ENCODE data around the gene ADARB2. TPM values are rescaled to one million over a fixed set of nuclear protein-coding genes. Genes with fewer than 3 reads are reported as not detected.

ADARB2 gene
- total RNA-seq, 1 donor from 2014 or later = 0.80 TPM

DNA sequence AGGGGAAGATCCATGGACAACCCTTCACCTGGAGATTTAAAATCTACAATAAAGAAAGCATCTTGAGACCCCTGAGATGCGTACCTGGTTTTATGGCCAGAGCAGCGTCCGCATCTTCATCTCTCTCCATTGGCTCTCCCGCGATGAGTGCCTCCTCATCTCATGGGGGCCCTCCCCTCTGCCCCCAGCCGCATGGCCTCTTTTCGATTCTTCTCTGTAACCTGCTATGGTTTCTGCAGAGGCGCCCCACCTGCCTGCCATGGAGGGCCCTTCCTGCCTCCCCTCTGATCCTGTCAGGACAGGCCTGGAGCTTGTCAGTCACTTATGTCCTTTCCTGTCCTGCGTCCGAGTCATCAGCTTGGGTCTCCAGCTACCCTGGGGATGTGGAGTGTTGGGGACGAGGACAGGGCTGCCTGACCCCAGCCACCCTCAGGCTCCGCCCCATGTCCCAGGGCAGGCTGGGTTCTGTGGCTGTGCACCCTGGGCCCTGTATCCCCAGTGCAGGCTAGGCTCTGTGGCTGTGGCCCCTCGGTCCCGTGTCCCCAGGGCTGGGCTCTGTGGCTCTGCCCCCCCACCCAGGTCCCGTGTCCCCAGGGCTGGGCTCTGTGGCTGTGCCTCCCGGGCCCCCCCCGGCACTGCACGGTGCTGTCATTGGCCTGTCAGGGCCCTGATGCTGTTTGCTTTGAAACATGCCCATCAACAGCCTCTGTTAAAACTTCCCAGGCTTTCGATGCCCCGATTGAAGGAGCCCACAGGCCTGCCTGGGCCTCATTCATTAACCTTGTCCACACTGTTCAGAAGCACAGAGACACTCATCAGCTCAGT is 581.3 kb downstream of the ADARB2 start:
- peak in 1 of 2 donors; percentile 25 for ATAC-seq
- intact Hi-C loops (cut with DNase I) = no loop called here
- Histone ChIP-seq H3K9me3 (no peaks in the 10 kb centered on the region), H3K4me1 (no peaks in the 10 kb centered on the region), H3K36me3 (no peaks in the 10 kb centered on the region), H3K27ac (no peak overlapping the region), H3K4me3 (no peak overlapping the region), H3K27me3 (ENCODE audit: low read depth) (no peaks in the 10 kb centered on the region)
- no peak for DNase-seq
- TF ChIP-seq, protein P1, sequence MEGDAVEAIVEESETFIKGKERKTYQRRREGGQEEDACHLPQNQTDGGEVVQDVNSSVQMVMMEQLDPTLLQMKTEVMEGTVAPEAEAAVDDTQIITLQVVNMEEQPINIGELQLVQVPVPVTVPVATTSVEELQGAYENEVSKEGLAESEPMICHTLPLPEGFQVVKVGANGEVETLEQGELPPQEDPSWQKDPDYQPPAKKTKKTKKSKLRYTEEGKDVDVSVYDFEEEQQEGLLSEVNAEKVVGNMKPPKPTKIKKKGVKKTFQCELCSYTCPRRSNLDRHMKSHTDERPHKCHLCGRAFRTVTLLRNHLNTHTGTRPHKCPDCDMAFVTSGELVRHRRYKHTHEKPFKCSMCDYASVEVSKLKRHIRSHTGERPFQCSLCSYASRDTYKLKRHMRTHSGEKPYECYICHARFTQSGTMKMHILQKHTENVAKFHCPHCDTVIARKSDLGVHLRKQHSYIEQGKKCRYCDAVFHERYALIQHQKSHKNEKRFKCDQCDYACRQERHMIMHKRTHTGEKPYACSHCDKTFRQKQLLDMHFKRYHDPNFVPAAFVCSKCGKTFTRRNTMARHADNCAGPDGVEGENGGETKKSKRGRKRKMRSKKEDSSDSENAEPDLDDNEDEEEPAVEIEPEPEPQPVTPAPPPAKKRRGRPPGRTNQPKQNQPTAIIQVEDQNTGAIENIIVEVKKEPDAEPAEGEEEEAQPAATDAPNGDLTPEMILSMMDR (IDR thresholded peaks at IDR 0.05) = no peak

DNA sequence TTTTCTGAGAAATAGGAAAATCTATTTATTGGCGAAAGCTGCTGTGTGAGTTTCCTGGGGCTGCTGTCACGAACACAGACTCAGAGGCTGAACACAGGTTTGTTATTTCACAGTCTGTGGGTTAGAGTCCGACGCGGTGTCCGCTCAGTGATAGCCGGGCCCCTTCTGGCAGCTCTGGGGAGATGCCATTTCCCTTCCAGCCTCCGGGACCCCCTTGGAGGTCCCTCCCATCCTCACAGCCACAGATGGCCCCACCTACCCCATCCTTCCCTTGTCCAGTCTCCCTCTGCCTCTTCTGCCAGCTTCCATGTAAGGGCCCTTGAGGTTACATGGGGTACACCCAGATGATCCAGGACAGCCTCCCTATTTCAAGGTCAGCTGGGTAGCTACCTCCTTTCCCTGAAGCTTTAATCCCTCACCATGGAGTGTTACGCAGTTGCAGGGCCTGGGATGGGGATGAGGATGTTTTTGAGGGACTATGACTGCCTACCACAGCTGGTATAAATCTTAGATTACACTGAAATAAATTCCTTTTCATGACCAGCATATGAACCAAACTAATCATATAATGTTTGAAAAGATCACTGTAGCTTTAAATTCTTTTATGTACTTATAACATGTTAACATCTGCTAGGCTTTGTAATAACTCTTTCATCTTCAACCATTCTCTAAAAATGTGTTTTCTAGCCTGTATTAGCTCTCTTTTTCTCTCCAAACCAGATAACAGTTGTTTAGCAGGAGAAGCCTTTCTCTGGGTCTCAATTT is 582.6 kb downstream of the ADARB2 start:
- ATAC-seq = no peak
- no peaks in the 10 kb centered on the region for H3K9me3 ChIP-seq
- intact Hi-C loops (cut with DNase I) = no loop called here
- TF ChIP-seq, protein P1 (IDR thresholded peaks at IDR 0.05) = no peak
- H3K36me3 ChIP-seq = no peaks in the 10 kb centered on the region
- no peak overlapping the region for H3K4me3 ChIP-seq
- peaks cover 7% of the 10 kb centered on the region for H3K27me3 ChIP-seq (ENCODE audit: low read depth)
- no peak overlapping the region for H3K27ac ChIP-seq
- no peaks in the 10 kb centered on the region for H3K4me1 ChIP-seq
- no peak for DNase-seq

DNA sequence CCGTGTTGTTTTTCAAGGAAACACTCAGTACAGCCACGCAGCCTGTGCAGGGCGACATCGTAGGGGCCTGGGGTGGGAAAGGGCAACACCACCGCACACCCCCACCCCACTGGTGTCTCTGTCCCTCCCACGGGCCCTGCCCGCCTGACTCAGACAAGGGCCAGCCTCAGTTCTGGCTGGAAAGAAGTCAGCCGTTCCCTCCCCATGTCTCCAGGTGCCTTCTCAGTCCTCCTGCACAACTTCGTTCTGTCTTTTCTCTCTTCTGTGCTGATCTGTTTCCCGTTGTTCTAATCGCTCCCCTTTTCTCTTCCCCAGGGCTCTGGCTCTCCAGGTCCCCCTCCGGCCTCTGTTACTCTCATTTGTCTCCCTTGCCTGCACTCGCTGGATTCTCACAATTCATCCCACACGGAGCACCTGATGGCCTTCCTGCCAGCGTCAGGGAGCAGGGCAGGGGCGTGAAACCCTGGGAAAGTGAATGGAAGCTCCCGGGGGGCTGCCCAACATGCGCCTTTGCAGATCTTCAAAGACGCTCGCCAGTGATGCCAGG is 583.4 kb downstream of the ADARB2 start:
- TF ChIP-seq, protein P1 (IDR thresholded peaks at IDR 0.05) = no peak
- no peak overlapping the region for H3K4me3 ChIP-seq
- intact Hi-C loops (cut with DNase I) = no loop called here
- no peak for ATAC-seq
- no peaks in the 10 kb centered on the region for H3K9me3 ChIP-seq
- peaks cover 7% of the 10 kb centered on the region for H3K27me3 ChIP-seq (ENCODE audit: low read depth)
- H3K36me3 ChIP-seq = no peaks in the 10 kb centered on the region
- H3K4me1 ChIP-seq = no peaks in the 10 kb centered on the region
- no peak overlapping the region for H3K27ac ChIP-seq
- no peak for DNase-seq

DNA sequence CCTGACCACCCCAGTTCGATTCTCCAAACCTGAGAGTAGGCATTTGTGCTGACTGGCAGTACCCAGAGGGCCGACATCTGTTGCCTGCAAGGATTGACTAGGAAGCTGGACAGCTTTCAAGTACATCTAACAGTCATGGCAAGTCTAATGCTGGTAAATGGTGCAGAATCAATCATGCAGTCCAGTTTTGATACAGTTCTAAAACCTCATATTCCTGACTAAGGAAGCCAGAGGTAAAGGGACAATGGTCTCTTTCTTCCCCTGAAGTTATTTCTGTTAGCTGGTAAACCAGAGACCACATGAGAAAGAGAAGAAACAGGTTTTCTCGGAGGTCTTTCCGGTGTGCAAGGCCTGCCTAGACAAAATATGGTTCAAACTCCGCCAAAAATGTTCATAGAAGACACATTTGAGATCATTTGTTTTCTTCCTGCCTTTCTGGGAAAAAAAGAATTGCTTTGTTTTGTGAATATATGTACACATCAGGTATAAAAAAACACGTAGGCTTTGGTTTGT is 584.0 kb downstream of the ADARB2 start:
- TF ChIP-seq, protein P1 (IDR thresholded peaks at IDR 0.05) = no peak
- H3K9me3 ChIP-seq = no peaks in the 10 kb centered on the region
- DNase-seq = no peak
- peaks cover 7% of the 10 kb centered on the region for H3K27me3 ChIP-seq (ENCODE audit: low read depth)
- no peak overlapping the region for H3K4me3 ChIP-seq
- no peaks in the 10 kb centered on the region for H3K4me1 ChIP-seq
- H3K27ac ChIP-seq = no peak overlapping the region
- intact Hi-C loops (cut with DNase I) = no loop called here
- no peaks in the 10 kb centered on the region for H3K36me3 ChIP-seq
- ATAC-seq = no peak

DNA sequence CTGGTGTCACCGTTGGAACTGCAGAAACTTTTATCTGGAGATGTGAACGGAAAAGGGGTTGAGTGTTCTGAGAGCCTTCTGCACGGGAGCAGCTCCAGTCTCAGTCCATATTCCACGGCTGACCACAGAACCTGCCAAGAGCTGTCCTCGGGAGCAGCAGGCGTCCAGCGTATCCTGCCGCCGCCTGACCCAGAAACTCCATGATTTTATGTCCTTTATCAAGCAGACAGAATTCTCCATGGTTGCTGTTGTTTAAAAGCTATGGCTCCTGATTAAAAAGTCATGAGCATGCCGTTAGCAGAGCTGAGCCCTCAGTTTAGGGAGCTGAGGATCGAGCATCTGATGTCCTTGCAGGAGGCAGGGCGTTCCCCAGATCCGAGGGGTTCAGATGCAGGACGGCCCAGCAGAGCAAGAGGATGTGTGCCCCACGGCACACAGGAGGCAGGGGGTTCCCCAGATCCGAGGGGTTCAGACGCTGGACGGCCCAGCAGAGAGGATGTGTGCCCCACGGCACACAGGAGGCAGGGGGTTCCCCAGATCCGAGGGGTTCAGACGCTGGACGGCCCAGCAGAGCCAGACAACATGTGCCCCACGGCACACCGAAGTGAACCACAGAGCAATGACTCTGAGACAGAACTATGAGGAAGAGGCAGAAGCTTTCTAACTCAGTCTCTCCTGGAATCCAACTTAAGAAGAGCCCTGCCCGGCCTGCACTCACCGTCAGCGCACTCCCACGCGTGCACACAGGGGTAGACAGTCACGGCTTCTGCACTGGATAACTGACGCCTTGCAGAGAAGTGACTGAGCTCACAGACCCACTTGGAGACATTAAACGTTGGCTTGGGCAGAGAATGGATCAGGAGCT is 584.7 kb downstream of the ADARB2 start:
- Histone ChIP-seq H3K4me1 (no peaks in the 10 kb centered on the region), H3K27me3 (ENCODE audit: low read depth) (peaks cover 7% of the 10 kb centered on the region), H3K4me3 (no peak overlapping the region), H3K36me3 (no peaks in the 10 kb centered on the region), H3K9me3 (no peaks in the 10 kb centered on the region), H3K27ac (no peak overlapping the region)
- no peak for ATAC-seq
- intact Hi-C loops (cut with DNase I) = no loop called here
- DNase-seq = no peak
- TF ChIP-seq, protein P1 (IDR thresholded peaks at IDR 0.05) = no peak
